Neural cell (in vitro differentiated cells): ENCODE measurements around the gene CPT2. TPM values are rescaled to one million over a fixed set of nuclear protein-coding genes. Genes with fewer than 3 reads are reported as not detected.
"Not testable (repeated sequence)": the region's sequence is repeated elsewhere in the genome, so short reads cannot be mapped to it uniquely, and the experiment has no call there.

Experiments
- H2AFZ ChIP-seq: fragments of 200-600, 300-800 bp; sonication (generic), shearing (Covaris generic); 2 replicates; pipeline ENCODE4 v1.6.0; 2014; ENCODE audit warnings: low read depth, mild to moderate bottlenecking, antibody characterized with exemption, low read length, moderate library complexity
- H3F3A ChIP-seq: fragments of 200-600 bp; shearing (Covaris generic); 2 replicates; pipeline ENCODE4 v1.6.1; 2016; ENCODE audit warnings: mild to moderate bottlenecking, moderate library complexity, mixed read lengths, antibody characterized with exemption, low read length; ENCODE audit not compliant: insufficient read depth, poor library complexity, severe bottlenecking
- H3K27ac ChIP-seq: fragments of 200-600, 300-800 bp; sonication (generic), shearing (Covaris generic); 2 replicates; pipeline ENCODE4 v1.5.1; 2014; ENCODE audit warnings: mild to moderate bottlenecking, low read length, moderate library complexity
- H3K27me3 ChIP-seq: fragments of 300-800, 200-600 bp; sonication (generic), shearing (Covaris generic); 2 replicates; pipeline ENCODE4 v1.6.0; 2014; ENCODE audit warnings: mild to moderate bottlenecking, low read depth, low read length, moderate library complexity; ENCODE audit not compliant: insufficient read depth
- H3K36me3 ChIP-seq: fragments of 300-800, 200-600 bp; sonication (generic), shearing (Covaris generic); 2 replicates; pipeline ENCODE4 v1.5.1; 2014; ENCODE audit warnings: mild to moderate bottlenecking, antibody characterized with exemption, low read length, moderate library complexity; ENCODE audit not compliant: insufficient read depth
- H3K4me2 ChIP-seq: fragments of 300-800, 200-600 bp; sonication (generic), shearing (Covaris generic); 2 replicates; pipeline ENCODE4 v1.6.0; 2014; ENCODE audit warnings: mild to moderate bottlenecking, low read length
- H3K4me3 ChIP-seq: fragments of 300-800, 200-600 bp; sonication (generic), shearing (Covaris generic); 2 replicates; pipeline ENCODE4 v1.5.1; 2014; ENCODE audit warnings: mild to moderate bottlenecking, low read length, moderate library complexity
- H3K79me2 ChIP-seq: fragments of 200-600 bp; shearing (Covaris generic); replicated peaks from 2 replicates; pipeline ENCODE4 v1.6.0; 2014; ENCODE audit warnings: mild to moderate bottlenecking, low read length, moderate library complexity; ENCODE audit not compliant: insufficient read depth
- H3K9ac ChIP-seq: fragments of 300-800, 200-600 bp; sonication (generic), shearing (Covaris generic); 2 replicates; pipeline ENCODE4 v1.6.1; 2016; ENCODE audit warnings: mild to moderate bottlenecking, low read length, mixed read lengths
- H3K9me2 ChIP-seq: fragments of 200-600 bp; shearing (Covaris generic); 2 replicates; pipeline ENCODE4 v1.6.1; 2016; ENCODE audit warnings: mild to moderate bottlenecking, low read length, mixed read lengths; ENCODE audit not compliant: insufficient read depth
- H3K9me3 ChIP-seq: fragments of 200-600, 300-800 bp; sonication (generic), shearing (Covaris generic); 2 replicates; pipeline ENCODE4 v1.6.1; 2016; ENCODE audit warnings: mild to moderate bottlenecking, mixed run types, low read length, moderate library complexity, mixed read lengths
- H4K20me1 ChIP-seq: fragments of 200-600 bp; shearing (Covaris generic); 2 replicates; pipeline ENCODE4 v1.6.1; 2016; ENCODE audit warnings: mild to moderate bottlenecking, mixed run types; ENCODE audit not compliant: insufficient read depth
- EP300 ChIP-seq: fragments of 450-650 bp; conservative IDR thresholded peaks from 2 replicates; pipeline ENCODE4 v1.6.1; 2014; ENCODE audit warnings: antibody characterized with exemption, mild to moderate bottlenecking, moderate library complexity; ENCODE audit not compliant: poor library complexity, severe bottlenecking
- EZH2 ChIP-seq: fragments of 200-600, 300-800 bp; shearing (Covaris generic), sonication (generic); IDR thresholded peaks from 2 replicates; pipeline ENCODE4 v1.6.1; 2014; ENCODE audit warnings: antibody characterized with exemption, low read length, borderline replicate concordance, mild to moderate bottlenecking; ENCODE audit not compliant: insufficient read depth, poor library complexity, severe bottlenecking
- MXI1 ChIP-seq: fragments of 450-650 bp; conservative IDR thresholded peaks from 2 replicates; pipeline ENCODE4 v1.6.1; 2014; ENCODE audit warnings: antibody characterized with exemption, mild to moderate bottlenecking; ENCODE audit not compliant: poor library complexity, severe bottlenecking
- POLR2AphosphoS5 ChIP-seq: IDR thresholded peaks from 2 replicates; pipeline ENCODE4 v1.6.1; 2012
- RAD21 ChIP-seq: fragments of 450-650 bp; conservative IDR thresholded peaks from 2 replicates; pipeline ENCODE4 v1.6.1; 2014; ENCODE audit warnings: antibody characterized with exemption, mild to moderate bottlenecking, moderate library complexity
- REST ChIP-seq: IDR thresholded peaks from 2 replicates; pipeline ENCODE4 v1.6.1; 2012; ENCODE audit warnings: borderline replicate concordance
- SMC3 ChIP-seq: fragments of 450-650 bp; conservative IDR thresholded peaks from 2 replicates; pipeline ENCODE4 v1.6.1; 2014; ENCODE audit warnings: antibody characterized with exemption, mild to moderate bottlenecking, moderate library complexity; ENCODE audit not compliant: poor library complexity
- TAF1 ChIP-seq: IDR thresholded peaks from 2 replicates; pipeline ENCODE4 v1.6.1; 2012; ENCODE audit warnings: low read depth
- polyA plus RNA-seq: library from polyadenylated mRNA; depleted of rRNA; stranded (reverse); fragments of >200 nt; gene quantifications from 2 replicates; pipeline ENCODE4 v1.2.3, GENCODE V29; 2014
- TF ChIP-seq, protein P1 (sequence below): fragments of 450-650 bp; IDR thresholded peaks from 2 replicates; pipeline ENCODE4 v1.5.1; 2014; ENCODE audit warnings: antibody characterized with exemption, mild to moderate bottlenecking, moderate library complexity; ENCODE audit not compliant: poor library complexity, severe bottlenecking

Gene CPT2
- polyA plus RNA-seq, 1 donor from 2014 or later: 5.3 TPM

DNA sequence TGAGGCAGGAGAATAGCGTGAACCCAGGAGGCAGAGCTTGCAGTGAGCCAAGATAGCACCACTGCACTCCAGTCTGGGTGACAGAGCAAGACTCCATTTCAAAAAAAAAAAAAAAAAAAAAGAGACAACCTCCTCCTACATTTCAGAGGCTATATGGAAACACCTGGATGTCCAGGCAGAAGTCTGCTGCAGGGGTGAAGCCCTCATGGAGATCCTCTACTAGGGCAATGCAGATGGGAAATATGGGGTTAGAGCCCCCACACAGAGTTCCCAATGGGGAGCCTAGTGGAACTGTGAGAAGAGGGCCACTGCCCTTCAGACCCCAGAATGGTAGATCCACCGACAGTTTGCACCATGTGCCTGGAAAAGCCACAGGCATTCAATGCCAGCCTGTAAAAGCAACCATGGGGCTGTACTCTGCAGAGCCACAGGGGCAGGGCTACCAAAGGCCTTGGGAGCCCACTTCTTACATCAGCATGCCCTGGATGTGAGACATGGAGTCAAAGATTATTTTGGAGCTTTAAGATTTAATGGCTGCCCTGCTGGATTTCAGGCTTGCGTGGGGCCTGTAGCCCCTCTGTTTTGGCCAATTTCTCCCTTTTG is 9.6 kb downstream of the CPT2 start:
- not testable (repeated sequence) for H2AFZ ChIP-seq

GRCh38 chr1:53206735-53207379 is 10.2 kb downstream of the CPT2 start:
- Histone ChIP-seq H4K20me1 (no peaks in the 10 kb centered on the region), H3K79me2 (no peaks in the 10 kb centered on the region), H3K9me2 (no peaks in the 10 kb centered on the region), H3F3A (no peaks in the 10 kb centered on the region), H3K4me3 (no peak overlapping the region), H3K4me2 (no peak overlapping the region), H3K9me3 (peaks cover 5% of the 10 kb centered on the region), H3K27me3 (no peaks in the 10 kb centered on the region), H3K9ac (no peak overlapping the region), H2AFZ (no peak overlapping the region), H3K36me3 (no peaks in the 10 kb centered on the region), H3K27ac (no peak overlapping the region)
- TF ChIP-seq SMC3 (no peak), TAF1 (no peak), RAD21 (no peak), POLR2AphosphoS5 (no peak), MXI1 (no peak)
- TF ChIP-seq, protein P1, sequence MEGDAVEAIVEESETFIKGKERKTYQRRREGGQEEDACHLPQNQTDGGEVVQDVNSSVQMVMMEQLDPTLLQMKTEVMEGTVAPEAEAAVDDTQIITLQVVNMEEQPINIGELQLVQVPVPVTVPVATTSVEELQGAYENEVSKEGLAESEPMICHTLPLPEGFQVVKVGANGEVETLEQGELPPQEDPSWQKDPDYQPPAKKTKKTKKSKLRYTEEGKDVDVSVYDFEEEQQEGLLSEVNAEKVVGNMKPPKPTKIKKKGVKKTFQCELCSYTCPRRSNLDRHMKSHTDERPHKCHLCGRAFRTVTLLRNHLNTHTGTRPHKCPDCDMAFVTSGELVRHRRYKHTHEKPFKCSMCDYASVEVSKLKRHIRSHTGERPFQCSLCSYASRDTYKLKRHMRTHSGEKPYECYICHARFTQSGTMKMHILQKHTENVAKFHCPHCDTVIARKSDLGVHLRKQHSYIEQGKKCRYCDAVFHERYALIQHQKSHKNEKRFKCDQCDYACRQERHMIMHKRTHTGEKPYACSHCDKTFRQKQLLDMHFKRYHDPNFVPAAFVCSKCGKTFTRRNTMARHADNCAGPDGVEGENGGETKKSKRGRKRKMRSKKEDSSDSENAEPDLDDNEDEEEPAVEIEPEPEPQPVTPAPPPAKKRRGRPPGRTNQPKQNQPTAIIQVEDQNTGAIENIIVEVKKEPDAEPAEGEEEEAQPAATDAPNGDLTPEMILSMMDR: no peak

More for the DNA sequence above, 9.6 kb downstream of the CPT2 start:
- H4K20me1 ChIP-seq, H3K36me3 ChIP-seq, H3K79me2 ChIP-seq, H3K27me3 ChIP-seq, H3K9ac ChIP-seq, H3F3A ChIP-seq, H3K27ac ChIP-seq, H3K4me3 ChIP-seq, H3K9me2 ChIP-seq, H3K9me3 ChIP-seq, H3K4me2 ChIP-seq: not testable (repeated sequence)

DNA sequence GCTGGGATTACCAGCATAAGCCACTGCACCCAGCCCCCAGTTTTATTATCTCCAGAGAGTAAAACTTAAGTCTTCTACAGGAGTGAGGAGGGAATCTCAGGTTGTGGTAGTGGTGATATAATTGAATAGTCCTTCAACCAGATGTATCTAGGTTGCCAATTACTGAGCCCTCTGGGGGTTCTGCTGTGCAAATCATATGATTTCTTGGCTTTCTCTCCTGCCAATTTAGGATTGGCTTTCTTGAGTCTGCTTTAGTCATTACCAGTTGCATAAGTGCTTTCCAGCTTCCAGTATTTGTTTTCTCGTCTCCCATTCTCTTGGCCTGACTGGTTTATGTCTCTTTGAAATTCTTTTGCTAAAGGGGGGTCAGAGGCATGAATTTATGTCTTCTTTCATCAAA is 11.1 kb downstream of the CPT2 start:
- Histone ChIP-seq H3K9me3 (peaks cover 5% of the 10 kb centered on the region), H3K4me3 (no peak overlapping the region), H3K79me2 (no peaks in the 10 kb centered on the region), H3K36me3 (no peaks in the 10 kb centered on the region), H3K4me2 (no peak overlapping the region), H4K20me1 (no peaks in the 10 kb centered on the region), H2AFZ (no peak overlapping the region), H3K9me2 (no peaks in the 10 kb centered on the region), H3K27me3 (no peaks in the 10 kb centered on the region), H3K27ac (no peak overlapping the region), H3K9ac (no peak overlapping the region), H3F3A (no peaks in the 10 kb centered on the region)
- no peak for TF ChIP-seq MXI1

GRCh38 chr1:53210352-53210751 is 13.7 kb downstream of the CPT2 start:
- H3K27ac ChIP-seq: no peak overlapping the region
- H2AFZ ChIP-seq: no peak overlapping the region
- no peaks in the 10 kb centered on the region for H3K9me2 ChIP-seq
- no peak overlapping the region for H3K9ac ChIP-seq
- no peak overlapping the region for H3K4me3 ChIP-seq
- TF ChIP-seq SMC3 (no peak), MXI1 (no peak), TAF1 (no peak), EZH2 (no peak), POLR2AphosphoS5 (no peak), EP300 (no peak), RAD21 (no peak), REST (no peak)
- TF ChIP-seq, protein P1: no peak
- peaks cover 5% of the 10 kb centered on the region for H3K9me3 ChIP-seq
- H3K36me3 ChIP-seq: no peaks in the 10 kb centered on the region
- no peaks in the 10 kb centered on the region for H3F3A ChIP-seq
- no peaks in the 10 kb centered on the region for H4K20me1 ChIP-seq
- H3K27me3 ChIP-seq: no peaks in the 10 kb centered on the region
- H3K4me2 ChIP-seq: no peak overlapping the region
- H3K79me2 ChIP-seq: no peaks in the 10 kb centered on the region
